Measurements from ENCODE around the gene SFMBT1.

The SFMBT1 gene

DNA sequence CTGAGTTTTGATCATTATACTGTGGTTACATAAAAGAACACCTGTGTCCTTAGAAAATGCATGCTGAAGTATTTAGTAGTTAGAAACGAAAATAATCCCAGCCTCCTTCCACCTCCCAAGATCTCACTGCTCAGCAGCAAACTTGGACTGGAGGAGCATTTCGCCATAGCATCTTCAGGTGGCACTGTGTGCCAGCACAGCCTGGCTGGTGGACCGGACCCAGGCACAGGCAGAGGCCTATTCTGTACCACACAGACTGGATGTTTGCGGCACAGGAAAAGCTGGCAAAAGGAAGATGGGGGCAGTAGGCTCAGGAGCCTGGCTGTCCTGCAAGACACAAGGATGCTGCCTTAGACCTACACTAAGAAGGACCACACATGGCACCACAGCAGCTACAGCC is 158.7 kb downstream of the SFMBT1 start:
- Histone ChIP-seq H3K27ac (ENCODE audit: extremely low read depth, low read depth, low read length) (no peak overlapping the region), H3K4me1 (ENCODE audit: control insufficient read depth, insufficient read depth, low read length) (no peaks in the 10 kb centered on the region), H3K4me3 (ENCODE audit: low read depth, low read length) (no peak overlapping the region), H3K36me3 (ENCODE audit: control insufficient read depth in 2 of 2, insufficient read depth in 1 of 2, low read length in 2 of 2) (peaks cover 0 to 33% of the 10 kb centered on the region in 2 experiments; a peak in 1 of 3 replicates), H3K9me3 (ENCODE audit: control insufficient read depth, insufficient read depth, low read depth, low read length) (no peaks in the 10 kb centered on the region)
- CTCF ChIA-PET, result no interaction called here
- POLR2A ChIA-PET, result no interaction called here
- TF ChIP-seq YY1 (tag by site-specific recombination; IDR thresholded peaks at IDR 0.05), result no peak
- TF ChIP-seq ZNF777 (tag by site-specific recombination; IDR thresholded peaks at IDR 0.05; ENCODE audit: borderline replicate concordance), result no peak
- TF ChIP-seq ZFHX2 (tag by site-specific recombination; conservative IDR thresholded peaks at IDR 0.05), result no peak
- no peak for TF ChIP-seq ZBTB1 (tag by site-specific recombination; IDR thresholded peaks at IDR 0.05)
- no peak for TF ChIP-seq ZNF324 (tag by site-specific recombination; IDR thresholded peaks at IDR 0.05)
- TF ChIP-seq, protein P1, sequence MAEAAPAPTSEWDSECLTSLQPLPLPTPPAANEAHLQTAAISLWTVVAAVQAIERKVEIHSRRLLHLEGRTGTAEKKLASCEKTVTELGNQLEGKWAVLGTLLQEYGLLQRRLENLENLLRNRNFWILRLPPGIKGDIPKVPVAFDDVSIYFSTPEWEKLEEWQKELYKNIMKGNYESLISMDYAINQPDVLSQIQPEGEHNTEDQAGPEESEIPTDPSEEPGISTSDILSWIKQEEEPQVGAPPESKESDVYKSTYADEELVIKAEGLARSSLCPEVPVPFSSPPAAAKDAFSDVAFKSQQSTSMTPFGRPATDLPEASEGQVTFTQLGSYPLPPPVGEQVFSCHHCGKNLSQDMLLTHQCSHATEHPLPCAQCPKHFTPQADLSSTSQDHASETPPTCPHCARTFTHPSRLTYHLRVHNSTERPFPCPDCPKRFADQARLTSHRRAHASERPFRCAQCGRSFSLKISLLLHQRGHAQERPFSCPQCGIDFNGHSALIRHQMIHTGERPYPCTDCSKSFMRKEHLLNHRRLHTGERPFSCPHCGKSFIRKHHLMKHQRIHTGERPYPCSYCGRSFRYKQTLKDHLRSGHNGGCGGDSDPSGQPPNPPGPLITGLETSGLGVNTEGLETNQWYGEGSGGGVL (tag by site-specific recombination; IDR thresholded peaks at IDR 0.05), result no peak
- TF ChIP-seq, protein P2, sequence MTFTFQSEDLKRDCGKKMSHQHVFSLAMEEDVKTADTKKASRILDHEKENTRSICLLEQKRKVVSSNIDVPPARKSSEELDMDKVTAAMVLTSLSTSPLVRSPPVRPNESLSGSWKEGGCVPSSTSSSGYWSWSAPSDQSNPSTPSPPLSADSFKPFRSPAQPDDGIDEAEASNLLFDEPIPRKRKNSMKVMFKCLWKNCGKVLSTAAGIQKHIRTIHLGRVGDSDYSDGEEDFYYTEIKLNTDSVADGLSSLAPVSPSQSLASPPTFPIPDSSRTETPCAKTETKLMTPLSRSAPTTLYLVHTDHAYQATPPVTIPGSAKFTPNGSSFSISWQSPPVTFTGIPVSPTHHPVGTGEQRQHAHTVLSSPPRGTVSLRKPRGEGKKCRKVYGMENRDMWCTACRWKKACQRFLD (tag by site-specific recombination; IDR thresholded peaks at IDR 0.05), result no peak
- no peak for TF ChIP-seq ZNF341 (tag by site-specific recombination; IDR thresholded peaks at IDR 0.05; ENCODE audit: low read depth)

DNA sequence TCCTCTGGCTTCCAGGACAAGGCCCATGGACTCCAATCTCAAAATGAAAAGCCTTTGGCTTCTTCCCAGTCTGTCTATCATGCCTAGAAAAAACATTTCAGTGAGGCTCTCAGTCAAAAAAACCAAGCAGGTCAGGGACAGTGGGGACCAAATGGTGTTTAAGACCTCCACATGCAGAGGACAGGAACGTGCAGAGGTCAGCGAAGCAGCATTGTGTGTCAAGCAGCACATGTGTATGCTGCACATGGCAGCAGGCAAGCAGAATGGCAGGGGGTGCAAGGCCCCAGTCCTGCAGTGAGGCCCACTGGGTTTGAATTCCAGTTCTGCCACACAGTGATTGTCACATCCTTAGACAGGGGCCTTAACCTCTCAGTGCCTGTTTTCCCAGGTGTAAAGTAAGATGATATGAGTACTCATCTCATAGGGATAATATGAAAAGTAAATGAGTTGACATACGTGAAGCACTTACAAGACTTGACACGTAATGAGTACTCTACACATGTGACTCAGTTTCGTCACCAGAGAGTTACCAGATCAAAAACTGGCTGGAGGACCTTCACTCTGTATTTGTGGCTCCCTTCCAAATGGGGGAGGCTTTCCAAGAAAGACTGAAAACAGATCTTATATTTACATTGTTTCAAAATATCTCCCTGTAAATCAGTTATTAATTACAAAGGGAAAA is 159.7 kb downstream of the SFMBT1 start:
- no peaks in the 10 kb centered on the region for H3K9me3 ChIP-seq (ENCODE audit: control insufficient read depth, insufficient read depth, low read depth, low read length)
- H3K4me3 ChIP-seq (ENCODE audit: low read depth, low read length), result no peak overlapping the region
- ChIA-PET POLR2A (no interaction called here), CTCF (no interaction called here)
- H3K36me3 ChIP-seq (ENCODE audit: control insufficient read depth in 2 of 2, insufficient read depth in 1 of 2, low read length in 2 of 2), result peaks cover 0 to 28% of the 10 kb centered on the region in 2 experiments; a peak in 1 of 3 replicates
- TF ChIP-seq, protein P3, sequence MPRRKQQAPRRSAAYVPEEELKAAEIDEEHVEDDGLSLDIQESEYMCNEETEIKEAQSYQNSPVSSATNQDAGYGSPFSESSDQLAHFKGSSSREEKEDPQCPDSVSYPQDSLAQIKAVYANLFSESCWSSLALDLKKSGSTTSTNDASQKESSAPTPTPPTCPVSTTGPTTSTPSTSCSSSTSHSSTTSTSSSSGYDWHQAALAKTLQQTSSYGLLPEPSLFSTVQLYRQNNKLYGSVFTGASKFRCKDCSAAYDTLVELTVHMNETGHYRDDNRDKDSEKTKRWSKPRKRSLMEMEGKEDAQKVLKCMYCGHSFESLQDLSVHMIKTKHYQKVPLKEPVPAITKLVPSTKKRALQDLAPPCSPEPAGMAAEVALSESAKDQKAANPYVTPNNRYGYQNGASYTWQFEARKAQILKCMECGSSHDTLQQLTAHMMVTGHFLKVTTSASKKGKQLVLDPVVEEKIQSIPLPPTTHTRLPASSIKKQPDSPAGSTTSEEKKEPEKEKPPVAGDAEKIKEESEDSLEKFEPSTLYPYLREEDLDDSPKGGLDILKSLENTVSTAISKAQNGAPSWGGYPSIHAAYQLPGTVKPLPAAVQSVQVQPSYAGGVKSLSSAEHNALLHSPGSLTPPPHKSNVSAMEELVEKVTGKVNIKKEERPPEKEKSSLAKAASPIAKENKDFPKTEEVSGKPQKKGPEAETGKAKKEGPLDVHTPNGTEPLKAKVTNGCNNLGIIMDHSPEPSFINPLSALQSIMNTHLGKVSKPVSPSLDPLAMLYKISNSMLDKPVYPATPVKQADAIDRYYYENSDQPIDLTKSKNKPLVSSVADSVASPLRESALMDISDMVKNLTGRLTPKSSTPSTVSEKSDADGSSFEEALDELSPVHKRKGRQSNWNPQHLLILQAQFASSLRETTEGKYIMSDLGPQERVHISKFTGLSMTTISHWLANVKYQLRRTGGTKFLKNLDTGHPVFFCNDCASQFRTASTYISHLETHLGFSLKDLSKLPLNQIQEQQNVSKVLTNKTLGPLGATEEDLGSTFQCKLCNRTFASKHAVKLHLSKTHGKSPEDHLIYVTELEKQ (tag by site-specific recombination; IDR thresholded peaks at IDR 0.05; ENCODE audit: borderline replicate concordance), result no peak
- TF ChIP-seq FEZF1 (tag by site-specific recombination; IDR thresholded peaks at IDR 0.05) (no peak), ZNF585B (tag by site-specific recombination; IDR thresholded peaks at IDR 0.05) (no peak), ZNF248 (tag by site-specific recombination; IDR thresholded peaks at IDR 0.05) (no peak), GLI2 (tag by site-specific recombination; IDR thresholded peaks at IDR 0.05; ENCODE audit: borderline replicate concordance, low read depth) (no peak), ZNF621 (tag by site-specific recombination; IDR thresholded peaks at IDR 0.05) (no peak), ZNF302 (tag by site-specific recombination; IDR thresholded peaks at IDR 0.05; ENCODE audit: low read depth) (no peak), KLF9 (tag by site-specific recombination; IDR thresholded peaks at IDR 0.05; ENCODE audit: low read depth) (no peak)
- TF ChIP-seq, protein P4, sequence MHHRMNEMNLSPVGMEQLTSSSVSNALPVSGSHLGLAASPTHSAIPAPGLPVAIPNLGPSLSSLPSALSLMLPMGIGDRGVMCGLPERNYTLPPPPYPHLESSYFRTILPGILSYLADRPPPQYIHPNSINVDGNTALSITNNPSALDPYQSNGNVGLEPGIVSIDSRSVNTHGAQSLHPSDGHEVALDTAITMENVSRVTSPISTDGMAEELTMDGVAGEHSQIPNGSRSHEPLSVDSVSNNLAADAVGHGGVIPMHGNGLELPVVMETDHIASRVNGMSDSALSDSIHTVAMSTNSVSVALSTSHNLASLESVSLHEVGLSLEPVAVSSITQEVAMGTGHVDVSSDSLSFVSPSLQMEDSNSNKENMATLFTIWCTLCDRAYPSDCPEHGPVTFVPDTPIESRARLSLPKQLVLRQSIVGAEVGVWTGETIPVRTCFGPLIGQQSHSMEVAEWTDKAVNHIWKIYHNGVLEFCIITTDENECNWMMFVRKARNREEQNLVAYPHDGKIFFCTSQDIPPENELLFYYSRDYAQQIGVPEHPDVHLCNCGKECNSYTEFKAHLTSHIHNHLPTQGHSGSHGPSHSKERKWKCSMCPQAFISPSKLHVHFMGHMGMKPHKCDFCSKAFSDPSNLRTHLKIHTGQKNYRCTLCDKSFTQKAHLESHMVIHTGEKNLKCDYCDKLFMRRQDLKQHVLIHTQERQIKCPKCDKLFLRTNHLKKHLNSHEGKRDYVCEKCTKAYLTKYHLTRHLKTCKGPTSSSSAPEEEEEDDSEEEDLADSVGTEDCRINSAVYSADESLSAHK (tag by site-specific recombination; IDR thresholded peaks at IDR 0.05), result no peak
- TF ChIP-seq, protein P5, sequence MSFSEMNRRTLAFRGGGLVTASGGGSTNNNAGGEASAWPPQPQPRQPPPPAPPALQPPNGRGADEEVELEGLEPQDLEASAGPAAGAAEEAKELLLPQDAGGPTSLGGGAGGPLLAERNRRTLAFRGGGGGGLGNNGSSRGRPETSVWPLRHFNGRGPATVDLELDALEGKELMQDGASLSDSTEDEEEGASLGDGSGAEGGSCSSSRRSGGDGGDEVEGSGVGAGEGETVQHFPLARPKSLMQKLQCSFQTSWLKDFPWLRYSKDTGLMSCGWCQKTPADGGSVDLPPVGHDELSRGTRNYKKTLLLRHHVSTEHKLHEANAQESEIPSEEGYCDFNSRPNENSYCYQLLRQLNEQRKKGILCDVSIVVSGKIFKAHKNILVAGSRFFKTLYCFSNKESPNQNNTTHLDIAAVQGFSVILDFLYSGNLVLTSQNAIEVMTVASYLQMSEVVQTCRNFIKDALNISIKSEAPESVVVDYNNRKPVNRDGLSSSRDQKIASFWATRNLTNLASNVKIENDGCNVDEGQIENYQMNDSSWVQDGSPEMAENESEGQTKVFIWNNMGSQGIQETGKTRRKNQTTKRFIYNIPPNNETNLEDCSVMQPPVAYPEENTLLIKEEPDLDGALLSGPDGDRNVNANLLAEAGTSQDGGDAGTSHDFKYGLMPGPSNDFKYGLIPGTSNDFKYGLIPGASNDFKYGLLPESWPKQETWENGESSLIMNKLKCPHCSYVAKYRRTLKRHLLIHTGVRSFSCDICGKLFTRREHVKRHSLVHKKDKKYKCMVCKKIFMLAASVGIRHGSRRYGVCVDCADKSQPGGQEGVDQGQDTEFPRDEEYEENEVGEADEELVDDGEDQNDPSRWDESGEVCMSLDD (tag by site-specific recombination; IDR thresholded peaks at IDR 0.05), result no peak
- TF ChIP-seq, protein P6, sequence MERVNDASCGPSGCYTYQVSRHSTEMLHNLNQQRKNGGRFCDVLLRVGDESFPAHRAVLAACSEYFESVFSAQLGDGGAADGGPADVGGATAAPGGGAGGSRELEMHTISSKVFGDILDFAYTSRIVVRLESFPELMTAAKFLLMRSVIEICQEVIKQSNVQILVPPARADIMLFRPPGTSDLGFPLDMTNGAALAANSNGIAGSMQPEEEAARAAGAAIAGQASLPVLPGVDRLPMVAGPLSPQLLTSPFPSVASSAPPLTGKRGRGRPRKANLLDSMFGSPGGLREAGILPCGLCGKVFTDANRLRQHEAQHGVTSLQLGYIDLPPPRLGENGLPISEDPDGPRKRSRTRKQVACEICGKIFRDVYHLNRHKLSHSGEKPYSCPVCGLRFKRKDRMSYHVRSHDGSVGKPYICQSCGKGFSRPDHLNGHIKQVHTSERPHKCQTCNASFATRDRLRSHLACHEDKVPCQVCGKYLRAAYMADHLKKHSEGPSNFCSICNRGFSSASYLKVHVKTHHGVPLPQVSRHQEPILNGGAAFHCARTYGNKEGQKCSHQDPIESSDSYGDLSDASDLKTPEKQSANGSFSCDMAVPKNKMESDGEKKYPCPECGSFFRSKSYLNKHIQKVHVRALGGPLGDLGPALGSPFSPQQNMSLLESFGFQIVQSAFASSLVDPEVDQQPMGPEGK (tag by site-specific recombination; IDR thresholded peaks at IDR 0.05), result no peak
- H3K27ac ChIP-seq (ENCODE audit: extremely low read depth, low read depth, low read length), result no peak overlapping the region
- H3K4me1 ChIP-seq (ENCODE audit: control insufficient read depth, insufficient read depth, low read length), result no peaks in the 10 kb centered on the region

All from HEK293 (cell line).